CD14-positive monocyte (primary cell): ENCODE data around the gene AMMECR1L. TPM values are rescaled to one million over a fixed set of nuclear protein-coding genes. Genes with fewer than 3 reads are reported as not detected.

Experiments
- DNase-seq, 3 donors: peaks; one replicate each; pipeline ENCODE4 v3.0.0-alpha.2; 2011 to 2022
- H2AFZ ChIP-seq: 2 replicates; pipeline ENCODE4 v1.6.0; 2012; ENCODE audit warnings: mild to moderate bottlenecking, low read depth, low read length, inconsistent platforms; ENCODE audit not compliant: insufficient read depth, poor library complexity, severe bottlenecking
- H3K27ac ChIP-seq, 2 donors: 1 replicate in 1 of 2; 2 replicates in 1 of 2; pipeline ENCODE4 v1.5.1; 2012 to 2013; ENCODE audit warnings: low read length in 2 of 2, control low read depth in 1 of 2, inconsistent platforms in 1 of 2, low read depth in 1 of 2, mild to moderate bottlenecking in 1 of 2
- H3K27me3 ChIP-seq, 2 donors: one replicate each; pipeline versions ENCODE4 v1.6.0 to v1.6.1; 2011 to 2013; ENCODE audit warnings: low read length in 2 of 2; ENCODE audit not compliant: control insufficient read depth in 2 of 2, insufficient read depth in 2 of 2
- H3K36me3 ChIP-seq, 2 donors: replicated peaks in 1 of 2; 1 replicate in 1 of 2; 2 replicates in 1 of 2; pipeline versions ENCODE4 v1.5.1 to v1.6.1; 2012 to 2013; ENCODE audit warnings: low read length in 2 of 2, control low read depth in 1 of 2, inconsistent platforms in 1 of 2, mild to moderate bottlenecking in 1 of 2; ENCODE audit not compliant: insufficient read depth in 2 of 2, control insufficient read depth in 1 of 2
- H3K4me1 ChIP-seq, 2 donors: 1 replicate in 1 of 2; 2 replicates in 1 of 2; pipeline versions ENCODE4 v1.5.1 to v1.6.1; 2012 to 2013; ENCODE audit warnings: low read length in 2 of 2, control low read depth in 1 of 2, inconsistent platforms in 1 of 2, mild to moderate bottlenecking in 1 of 2, moderate library complexity in 1 of 2; ENCODE audit not compliant: insufficient read depth in 2 of 2, control insufficient read depth in 1 of 2
- H3K4me2 ChIP-seq: replicated peaks from 2 replicates; pipeline ENCODE3; 2012; ENCODE audit warnings: low read length, moderate library complexity, mild to moderate bottlenecking; ENCODE audit not compliant: poor library complexity, severe bottlenecking; ENCODE audit errors: extremely low read depth
- H3K4me3 ChIP-seq, 3 experiments: fragments of 200-600 bp in 1 of 3; sonication (generic) in 1 of 3; replicated peaks in 1 of 3; 1 replicate in 2 of 3; 2 replicates in 1 of 3; pipeline ENCODE4 v1.5.1; 2011 to 2013; ENCODE audit warnings: low read length in 3 of 3, mild to moderate bottlenecking in 3 of 3, control low read depth in 2 of 3, low read depth in 2 of 3, inconsistent platforms in 1 of 3, moderate library complexity in 1 of 3
- H3K79me2 ChIP-seq: 2 replicates; pipeline ENCODE4 v1.6.0; 2012; ENCODE audit warnings: mild to moderate bottlenecking, control low read depth, inconsistent platforms, low read length, moderate library complexity; ENCODE audit not compliant: insufficient read depth
- H3K9ac ChIP-seq: 2 replicates; pipeline ENCODE4 v1.6.0; 2017; ENCODE audit warnings: low read length, mild to moderate bottlenecking; ENCODE audit not compliant: insufficient read depth, poor library complexity, severe bottlenecking
- H3K9me3 ChIP-seq, 2 donors: replicated peaks in 1 of 2; 1 replicate in 1 of 2; 2 replicates in 1 of 2; pipeline versions ENCODE4 v1.5.1 to v1.6.1; 2012 to 2013; ENCODE audit warnings: low read length in 2 of 2, control low read depth in 1 of 2; ENCODE audit not compliant: control insufficient read depth in 1 of 2, insufficient read depth in 1 of 2
- H4K20me1 ChIP-seq: 2 replicates; pipeline ENCODE4 v1.6.0; 2012; ENCODE audit warnings: mild to moderate bottlenecking, low read length, control low read depth, moderate library complexity; ENCODE audit not compliant: insufficient read depth
- H3K27ac Mint-ChIP-seq, 7 donors: one replicate each; pipeline ENCODE4 v1.8.0; 2020; ENCODE audit warnings: mild to moderate bottlenecking in 7 of 7, mixed read lengths in 7 of 7, moderate library complexity in 6 of 7, inconsistent platforms in 2 of 7
- H3K27me3 Mint-ChIP-seq, 3 donors: one replicate each; pipeline ENCODE4 v1.8.0; 2021 to 2022; ENCODE audit warnings: low read depth in 3 of 3, mild to moderate bottlenecking in 3 of 3, mixed read lengths in 3 of 3, moderate library complexity in 3 of 3, inconsistent platforms in 1 of 3
- H3K36me3 Mint-ChIP-seq, 2 donors: one replicate each; pipeline ENCODE4 v1.8.0; 2020; ENCODE audit warnings: mixed read lengths in 2 of 2, inconsistent platforms in 1 of 2, mild to moderate bottlenecking in 1 of 2
- H3K4me1 Mint-ChIP-seq: one replicate; pipeline ENCODE4 v1.8.0; 2020; ENCODE audit warnings: mild to moderate bottlenecking, mixed read lengths
- H3K4me3 Mint-ChIP-seq, 2 donors: one replicate each; pipeline ENCODE4 v1.8.0; 2020; ENCODE audit warnings: mild to moderate bottlenecking in 2 of 2, mixed read lengths in 2 of 2, moderate library complexity in 1 of 2
- H3K9me3 Mint-ChIP-seq, 7 donors: one replicate each; pipeline ENCODE4 v1.8.0; 2020 to 2022; ENCODE audit warnings: mixed read lengths in 7 of 7, mild to moderate bottlenecking in 6 of 7, moderate library complexity in 6 of 7, inconsistent platforms in 2 of 7
- WGBS: methylation state at CpG from one replicate; pipeline ENCODE4 v1.1.5; 2013; ENCODE audit warnings: missing lambda C conversion rate; ENCODE audit not compliant: insufficient coverage; 5-methylcytosine and 5-hydroxymethylcytosine counted together
- intact Hi-C, 2 donors: fragments of 100-400 bp; cut with micrococcal nuclease; formaldehyde crosslinking; loops; one replicate each; pipeline versions ENCODE4 v1.15.0 to v1.15.1; 2023
- polyA plus RNA-seq, 3 donors: library from polyadenylated mRNA; depleted of rRNA in 1 of 3; unstranded in 2 of 3; stranded (reverse) in 1 of 3; fragments of 300-500 nt in 2 of 3; fragments of >200 nt in 1 of 3; fragmentation: Illumina TruSeq in 2 of 3; gene quantifications; 1 replicate in 2 of 3; 2 replicates in 1 of 3; pipeline ENCODE4 v1.2.3, GENCODE V29; 2012 to 2021
- TF ChIP-seq, protein P1 (sequence below): fragments of 200-600 bp; IDR thresholded peaks from one replicate; pipeline ENCODE4 v1.8.0; 2022; ENCODE audit warnings: antibody characterized with exemption, mild to moderate bottlenecking

Gene AMMECR1L
- polyA plus RNA-seq, 3 donors: 2.5 to 9.8 (median 3.1) TPM

DNA sequence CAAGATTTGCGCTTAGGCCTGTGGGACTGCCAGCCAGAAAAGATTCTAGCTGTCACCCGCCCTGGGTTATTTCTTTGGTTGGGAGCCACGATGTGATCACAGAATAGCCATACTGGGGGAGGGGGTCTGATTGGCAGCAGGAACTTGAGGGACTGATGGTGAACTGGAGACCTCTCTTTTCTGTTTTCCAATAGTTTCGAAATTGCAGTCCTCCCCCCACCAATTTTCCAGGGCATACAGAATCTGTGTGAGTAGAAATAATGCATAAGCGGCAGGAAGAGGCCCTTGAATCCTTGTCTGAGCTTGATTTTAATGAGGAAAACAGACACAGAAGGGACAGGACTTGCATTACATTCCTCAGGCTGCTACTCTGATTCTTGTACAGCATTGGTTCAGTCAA is 25.6 kb downstream of the AMMECR1L start:
- H4K20me1 ChIP-seq: peaks cover 12% of the 10 kb centered on the region
- peaks cover 20 to 28% of the 10 kb centered on the region in 2 donors for H3K36me3 ChIP-seq
- H3K4me3 ChIP-seq: no peak overlapping the region
- H3K9ac ChIP-seq: no peak overlapping the region
- Mint-ChIP-seq H3K27ac (no peak overlapping the region), H3K27me3 (peaks cover 4 to 6% (median 5%) of the 10 kb centered on the region in 3 donors), H3K9me3 (no peaks in the 10 kb centered on the region), H3K4me1 (peaks cover 24% of the 10 kb centered on the region), H3K36me3 (peaks cover 22 to 23% of the 10 kb centered on the region in 2 donors), H3K4me3 (no peak overlapping the region)
- no CpG with 5 or more reads among the region's 5 CpGs for WGBS
- no peak overlapping the region for H2AFZ ChIP-seq
- TF ChIP-seq, protein P1, sequence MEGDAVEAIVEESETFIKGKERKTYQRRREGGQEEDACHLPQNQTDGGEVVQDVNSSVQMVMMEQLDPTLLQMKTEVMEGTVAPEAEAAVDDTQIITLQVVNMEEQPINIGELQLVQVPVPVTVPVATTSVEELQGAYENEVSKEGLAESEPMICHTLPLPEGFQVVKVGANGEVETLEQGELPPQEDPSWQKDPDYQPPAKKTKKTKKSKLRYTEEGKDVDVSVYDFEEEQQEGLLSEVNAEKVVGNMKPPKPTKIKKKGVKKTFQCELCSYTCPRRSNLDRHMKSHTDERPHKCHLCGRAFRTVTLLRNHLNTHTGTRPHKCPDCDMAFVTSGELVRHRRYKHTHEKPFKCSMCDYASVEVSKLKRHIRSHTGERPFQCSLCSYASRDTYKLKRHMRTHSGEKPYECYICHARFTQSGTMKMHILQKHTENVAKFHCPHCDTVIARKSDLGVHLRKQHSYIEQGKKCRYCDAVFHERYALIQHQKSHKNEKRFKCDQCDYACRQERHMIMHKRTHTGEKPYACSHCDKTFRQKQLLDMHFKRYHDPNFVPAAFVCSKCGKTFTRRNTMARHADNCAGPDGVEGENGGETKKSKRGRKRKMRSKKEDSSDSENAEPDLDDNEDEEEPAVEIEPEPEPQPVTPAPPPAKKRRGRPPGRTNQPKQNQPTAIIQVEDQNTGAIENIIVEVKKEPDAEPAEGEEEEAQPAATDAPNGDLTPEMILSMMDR: no peak
- peaks cover 18 to 26% of the 10 kb centered on the region in 2 donors for H3K4me1 ChIP-seq
- no peak overlapping the region for H3K4me2 ChIP-seq
- peaks cover 27% of the 10 kb centered on the region for H3K79me2 ChIP-seq
- DNase-seq: no peak
- H3K27ac ChIP-seq: no peak overlapping the region
- intact Hi-C loops: loop anchor here in 1 of 2 donors (10.0 kb wide), 1 partner anchor 95 kb away; no protein-coding TSS in a partner anchor
- H3K27me3 ChIP-seq: no peaks in the 10 kb centered on the region
- H3K9me3 ChIP-seq: no peaks in the 10 kb centered on the region

GRCh38 chr2:127859712-127860085 is 26.1 kb downstream of the AMMECR1L start:
- no peak overlapping the region for H3K27ac Mint-ChIP-seq
- 4% methylated on average over 8 of the region's 8 CpGs for WGBS
- H3K27ac ChIP-seq: no peak overlapping the region

More at GRCh38 chr2:127859712-127860085, 26.1 kb downstream of the AMMECR1L start:
- Mint-ChIP-seq H3K27me3 (peaks cover 4 to 6% (median 5%) of the 10 kb centered on the region in 3 donors), H3K36me3 (peaks cover 18% of the 10 kb centered on the region in 2 donors), H3K4me1 (peaks cover 28% of the 10 kb centered on the region), H3K4me3 (peak overlapping the region in 1 of 2 donors; percentile 30), H3K9me3 (no peaks in the 10 kb centered on the region)
- H3K4me3 ChIP-seq: no peak overlapping the region
- no peak overlapping the region for H2AFZ ChIP-seq
- H3K4me1 ChIP-seq: peaks cover 18 to 30% of the 10 kb centered on the region in 2 donors
- intact Hi-C loops: loop anchor here (5.0 to 10.0 kb wide), 2 partner anchors 47 to 95 kb away; partner anchors contain the start of gene WDR33 (in 1 of the 2)
- H4K20me1 ChIP-seq: peaks cover 16% of the 10 kb centered on the region
- peak; percentile 18 to 32 (median 26) for DNase-seq
- no peak overlapping the region for H3K4me2 ChIP-seq
- no peaks in the 10 kb centered on the region for H3K9me3 ChIP-seq
- TF ChIP-seq, protein P1: no peak
- H3K9ac ChIP-seq: no peak overlapping the region
- H3K36me3 ChIP-seq: peaks cover 16 to 23% of the 10 kb centered on the region in 2 donors
- peaks cover 31% of the 10 kb centered on the region for H3K79me2 ChIP-seq
- no peaks in the 10 kb centered on the region for H3K27me3 ChIP-seq
